Activated CD4-positive, alpha-beta T cell treated with anti-CD3 and anti-CD28 coated beads for 1 hour (primary cell): ENCODE measurements around the gene FCER2.

ENCODE experiments used
- DNase-seq: peaks from one replicate; pipeline ENCODE4 v3.0.0-alpha.2; 2020

Gene FCER2

GRCh38 chr19:7676376-7676775 is 25.6 kb downstream of the FCER2 start:
- DNase-seq: no peak

- DNase-seq: no peak
These were observed 27.6 kb downstream of the FCER2 start for GRCh38 chr19:7674010-7675005.

- no peak for DNase-seq
These were observed 29.4 kb downstream of the FCER2 start for GRCh38 chr19:7672522-7672921.

- no peak for DNase-seq
These were observed 31.1 kb downstream of the FCER2 start for GRCh38 chr19:7670790-7671189.

GRCh38 chr19:7670150-7670783 is 31.7 kb downstream of the FCER2 start:
- DNase-seq: no peak

DNA sequence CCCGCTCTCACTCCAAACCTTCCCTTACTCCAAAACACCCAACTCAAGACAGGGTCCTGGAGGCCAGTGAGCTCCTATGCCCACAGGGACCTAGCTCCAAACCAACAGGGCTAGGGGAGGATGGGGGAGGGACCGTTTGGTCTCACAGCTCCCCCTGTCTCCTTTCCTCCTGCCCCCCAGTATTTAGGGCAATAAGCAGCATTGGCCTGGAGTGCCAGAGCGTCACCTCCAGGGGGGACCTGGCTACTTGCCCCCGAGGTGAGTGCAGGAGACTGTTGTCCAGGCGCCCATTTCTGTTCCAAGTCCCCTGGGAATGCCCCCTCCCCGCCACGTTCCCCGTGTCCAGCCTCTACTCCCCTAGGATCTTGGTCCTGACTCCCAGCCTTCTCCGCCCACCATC is 32.3 kb downstream of the FCER2 start:
- DNase-seq: no peak

DNA sequence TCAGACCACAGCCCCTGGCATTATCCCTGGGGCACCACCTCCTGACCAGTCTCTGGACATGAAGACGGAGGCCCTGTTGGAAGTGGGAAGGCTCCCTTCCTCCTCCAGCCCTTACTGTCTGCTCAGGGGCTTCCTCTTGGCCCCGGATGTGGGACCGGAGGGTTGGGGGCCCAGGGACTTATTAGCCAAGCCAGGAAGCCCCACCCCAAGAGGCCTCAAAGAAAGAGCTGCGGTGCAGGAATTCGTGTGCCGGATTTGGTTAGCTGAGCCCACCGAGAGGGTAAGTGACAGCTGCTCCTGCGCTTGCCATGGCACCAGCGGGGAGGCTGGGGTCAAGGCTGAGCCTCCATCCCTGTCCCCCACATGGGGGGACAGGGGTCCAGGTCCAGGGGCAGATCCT is 33.1 kb downstream of the FCER2 start, which contains the start of gene RETN:
RETN (plus strand) TSS at position 208 of the 400 bp plus-strand sequence. CDS start 278 bp downstream, outside the sequence.
- DNase-seq: no peak

DNA sequence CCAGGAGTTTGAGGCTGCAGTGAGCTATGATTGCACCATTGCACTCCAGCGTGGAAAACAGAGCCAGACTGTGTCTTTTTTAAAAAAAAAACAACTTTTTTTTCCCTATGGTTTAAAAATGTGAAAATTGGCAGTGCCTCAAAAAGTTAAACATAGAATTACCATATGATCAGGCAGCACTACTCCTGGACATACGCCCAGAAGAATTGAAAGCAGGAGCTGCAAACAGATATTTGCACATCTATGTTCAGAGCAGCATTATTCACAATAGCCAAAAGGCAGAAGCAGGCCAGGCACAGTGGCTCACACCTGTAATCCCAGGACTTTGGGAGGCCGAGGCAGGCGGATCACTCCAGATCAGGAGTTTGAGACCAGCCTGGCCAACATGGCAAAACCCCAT is 36.9 kb downstream of the FCER2 start:
- DNase-seq: no peak

- DNase-seq: no peak
These were observed 38.2 kb downstream of the FCER2 start for GRCh38 chr19:7663706-7664105.

DNA sequence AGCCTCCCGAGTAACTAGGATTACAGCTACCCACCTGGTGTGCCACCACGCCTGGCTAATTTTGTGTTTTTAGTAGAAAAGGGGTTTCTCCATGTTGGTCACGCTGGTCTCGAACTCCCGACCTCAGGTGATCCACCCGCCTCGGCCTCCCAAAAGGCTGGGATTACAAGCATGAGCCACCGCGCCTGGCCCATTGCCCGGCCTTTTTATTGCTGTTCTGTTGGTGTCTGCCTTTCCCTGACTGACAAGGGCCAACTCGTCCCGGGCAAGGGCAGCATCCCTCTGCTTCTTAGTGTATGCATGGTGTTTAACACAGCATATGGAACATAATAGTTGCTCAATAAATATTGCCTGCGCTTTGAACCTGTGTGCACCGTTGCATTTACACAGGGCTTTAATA is 39.3 kb downstream of the FCER2 start:
- DNase-seq: no peak

DNA sequence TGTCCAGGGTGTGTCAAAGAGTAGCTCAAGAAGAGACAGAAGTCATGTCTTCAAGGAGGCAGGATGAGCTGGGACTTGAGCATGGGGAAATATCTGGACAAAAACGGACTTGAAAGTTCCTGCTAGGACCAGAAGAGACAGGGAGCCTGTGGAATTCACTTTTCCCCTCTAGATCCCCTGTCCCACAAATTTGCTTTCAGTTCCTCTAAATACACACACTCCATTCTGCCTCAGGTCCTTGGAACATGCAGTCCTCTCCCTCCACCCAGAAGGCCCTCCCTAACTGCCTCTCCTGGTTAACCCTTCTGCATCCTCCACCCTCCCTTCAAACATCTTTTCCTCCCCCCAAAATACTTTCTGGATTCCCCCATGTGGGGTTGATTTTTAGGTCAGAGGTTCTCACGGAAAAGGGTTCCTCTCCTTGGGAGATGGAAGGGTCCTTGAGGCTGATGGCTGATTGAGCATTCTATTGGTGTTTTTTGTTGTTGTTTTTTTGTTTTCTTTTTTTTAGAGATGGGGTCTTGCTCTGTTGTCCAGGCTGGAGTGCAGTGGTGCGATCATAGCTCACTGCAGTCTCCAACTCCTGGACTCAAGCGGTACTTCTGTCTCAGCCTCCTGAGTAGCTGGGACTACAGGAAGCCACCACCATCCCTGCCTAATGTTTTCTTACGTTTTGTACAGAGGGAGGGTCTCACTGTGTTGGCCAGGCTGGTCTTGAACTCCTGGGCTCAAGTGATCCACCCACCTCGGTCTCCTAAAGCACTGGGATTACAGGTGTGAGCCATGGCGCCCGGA is 40.0 kb downstream of the FCER2 start:
- DNase-seq: no peak

DNA sequence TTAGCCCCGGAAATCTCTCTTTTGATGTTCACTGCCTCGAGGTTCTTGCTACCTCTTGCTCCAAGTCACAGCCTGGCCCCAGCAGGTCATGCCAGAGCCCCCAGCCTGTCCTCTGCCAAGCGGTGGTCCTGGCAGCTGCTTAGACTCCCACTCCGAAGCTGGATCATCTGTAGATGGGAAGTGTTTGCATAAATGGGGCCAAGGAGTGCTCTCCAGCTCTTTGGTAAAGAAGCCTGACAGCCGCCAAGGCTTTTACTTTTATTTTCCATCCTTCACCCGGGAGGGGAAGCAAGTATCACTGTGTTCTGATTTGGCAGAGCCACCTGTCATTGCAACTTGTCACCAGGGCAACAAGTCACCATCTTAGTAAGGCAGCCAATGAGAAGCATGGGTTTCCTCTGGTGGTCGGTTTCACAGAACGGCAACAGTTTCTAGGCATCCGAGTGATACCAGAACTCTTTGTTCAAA is 43.7 kb downstream of the FCER2 start:
- peak; percentile 22 for DNase-seq

DNA sequence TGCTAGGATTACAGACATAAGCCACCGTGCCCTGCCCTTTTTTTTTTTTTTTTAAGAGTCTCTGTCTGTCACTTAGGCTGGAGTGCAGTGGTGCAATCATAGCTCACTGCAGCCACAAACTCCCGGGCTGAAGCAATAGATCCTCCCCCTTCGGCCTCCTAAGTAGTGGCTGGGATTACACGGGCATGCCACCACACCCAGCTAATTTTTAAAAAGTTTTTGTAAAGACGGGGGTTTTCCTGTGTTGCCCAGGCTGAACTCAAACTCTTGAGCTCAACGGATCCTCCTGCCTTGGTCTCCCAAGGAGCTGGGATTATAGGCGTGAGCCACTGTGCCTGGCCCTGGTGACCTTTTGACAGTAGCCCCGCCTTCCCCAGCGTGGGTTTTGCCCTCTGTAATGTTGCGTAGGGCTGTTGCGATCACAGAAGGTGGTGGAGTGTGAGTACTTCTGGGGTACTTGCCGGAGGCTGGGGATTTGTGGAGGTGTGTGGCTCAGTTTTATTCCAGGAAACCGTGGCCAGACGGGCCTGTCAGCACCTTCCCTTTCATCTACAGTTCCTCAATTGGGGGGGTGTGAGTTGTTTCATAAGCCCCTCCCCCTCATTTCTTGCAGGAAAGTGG is 44.7 kb downstream of the FCER2 start:
- no peak for DNase-seq

DNA sequence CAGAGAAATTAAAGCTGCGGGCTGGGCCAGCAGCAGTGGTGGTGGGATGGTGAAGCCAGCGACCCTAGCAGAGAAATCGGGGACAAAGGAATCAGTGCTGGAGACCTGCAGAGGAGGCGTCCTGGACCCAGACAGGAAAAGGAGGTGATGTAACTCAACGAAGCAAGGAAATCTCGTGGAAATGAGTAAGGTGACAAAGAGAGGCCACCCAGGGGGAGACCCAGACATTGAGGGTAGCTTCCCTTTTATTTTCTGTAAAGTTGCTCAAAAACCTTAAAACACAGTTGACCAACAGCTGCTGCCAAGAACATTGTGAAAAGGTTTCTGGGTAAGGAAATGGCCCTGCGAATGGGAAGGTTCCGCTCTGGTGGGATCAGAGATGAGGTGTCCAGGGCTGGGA is 46.4 kb downstream of the FCER2 start:
- DNase-seq: no peak

DNA sequence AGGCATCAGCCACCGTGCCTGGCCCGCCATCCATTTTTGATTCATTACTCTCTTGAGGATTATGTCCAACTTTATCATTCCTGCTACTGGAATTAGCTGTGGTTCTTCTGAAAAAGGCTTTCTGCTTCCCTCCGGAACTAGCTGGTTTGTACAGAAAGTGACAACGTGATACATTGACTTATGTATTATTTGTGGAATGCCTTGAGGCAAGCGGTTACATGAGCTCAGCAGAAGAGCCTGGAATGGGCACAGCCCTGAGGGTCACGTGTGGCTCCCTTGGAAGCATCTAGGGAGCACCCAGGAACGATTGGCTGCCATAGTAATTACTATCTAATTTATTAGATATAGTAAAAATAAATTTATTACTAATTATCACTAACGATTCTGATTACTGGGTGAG is 47.5 kb downstream of the FCER2 start:
- no peak for DNase-seq

- peak; percentile 78 for DNase-seq
These were observed 49.8 kb downstream of the FCER2 start for GRCh38 chr19:7652061-7652641.

DNA sequence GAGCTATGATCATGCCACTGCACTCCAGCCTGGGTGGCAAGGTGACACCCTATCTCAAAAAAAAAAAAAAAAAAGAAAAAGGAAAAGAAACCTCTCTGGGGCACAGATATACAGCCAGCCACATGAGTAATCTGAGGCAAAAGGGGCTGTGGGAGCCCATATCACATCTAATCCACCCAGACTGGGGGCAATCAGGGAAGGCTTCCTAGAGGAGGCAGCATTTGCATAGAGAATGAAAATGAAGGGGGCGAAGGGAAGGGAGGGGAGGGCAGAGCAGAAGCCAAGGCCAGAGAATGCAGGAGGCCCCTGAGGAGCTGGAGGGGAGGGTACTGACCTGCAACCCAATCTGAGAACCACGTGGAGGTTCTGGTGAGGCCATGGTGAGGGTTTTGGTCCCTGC is 51.8 kb downstream of the FCER2 start:
- no peak for DNase-seq

GRCh38 chr19:7648265-7649014 is 53.5 kb downstream of the FCER2 start:
- DNase-seq: no peak

- DNase-seq: no peak
These were observed 54.8 kb downstream of the FCER2 start for GRCh38 chr19:7647156-7647555.

DNA sequence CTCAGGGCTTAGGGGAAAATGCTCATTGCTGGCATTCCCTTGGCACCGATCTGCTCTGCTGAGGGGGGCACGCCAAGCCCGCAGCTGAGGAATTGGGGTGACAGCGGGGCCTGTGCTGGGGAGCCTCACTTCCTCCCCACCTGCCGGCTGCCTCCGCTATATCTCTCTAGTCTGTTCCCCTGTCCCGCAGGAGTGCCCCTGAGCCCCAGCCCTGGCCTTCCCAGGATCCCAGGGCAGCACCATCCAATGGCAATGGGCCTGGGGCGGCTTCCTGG is 55.6 kb downstream of the FCER2 start:
- DNase-seq: no peak

DNA sequence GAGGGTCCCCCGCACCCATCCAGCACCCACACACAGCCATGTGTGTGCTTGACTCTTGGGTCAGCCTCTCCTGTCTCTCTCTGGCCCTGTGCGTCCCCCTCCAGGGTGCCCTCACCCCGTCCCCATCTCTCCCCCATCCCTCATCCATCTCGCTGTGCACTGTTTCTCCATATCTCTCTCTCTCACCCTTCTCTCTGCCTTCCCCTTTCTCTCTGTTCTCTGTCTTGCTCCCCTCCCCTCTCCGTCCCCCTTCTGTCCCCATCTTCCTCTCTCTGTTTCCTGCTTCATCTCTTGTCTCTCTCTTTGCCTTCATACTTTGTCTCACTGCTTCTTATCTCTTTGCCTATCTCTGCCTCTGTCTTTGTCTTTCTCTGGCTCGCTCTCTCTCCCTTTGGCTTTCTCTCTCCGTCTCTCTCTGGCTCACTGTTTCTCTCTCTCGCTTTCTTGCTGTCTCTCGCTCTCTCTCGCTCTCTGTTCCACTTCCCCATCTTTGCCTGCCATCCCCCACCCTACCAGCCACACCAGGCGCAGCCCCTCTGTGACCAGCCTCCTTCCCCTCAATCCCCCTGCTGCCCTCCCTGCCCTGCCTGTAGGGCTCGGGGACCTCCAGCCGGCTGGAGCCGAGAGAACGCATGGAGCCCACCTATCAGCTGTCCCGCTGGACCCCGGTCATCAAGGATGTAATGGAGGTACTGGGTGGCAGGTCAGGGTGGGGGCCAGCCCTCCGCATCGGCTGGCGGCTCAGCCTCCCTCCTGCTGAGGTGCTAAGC is 56.1 kb downstream of the FCER2 start:
- DNase-seq: no peak
